HepG2 (cell line): ENCODE data around the gene RFX7. TPM values are rescaled to one million over a fixed set of nuclear protein-coding genes. Genes with fewer than 3 reads are reported as not detected.

Source experiments
- ATAC-seq: fragments of 200-7000 bp; cut with Tn5 transposase; 3 replicates; pipeline ENCODE4 v1.9.1; 2020; ENCODE audit warnings: mild to moderate bottlenecking, moderate library complexity
- BruUV-seq: library from RNA; stranded (reverse); fragments of 400-500 nt; replicated peaks from 2 replicates; lab custom pipeline; 2021; lab: Mats Ljungman, UMichigan
- CTCF ChIA-PET: fragments of 300-600 bp; formaldehyde crosslinking; extraction: SDS; loops from one replicate; lab custom pipeline; 2021; ENCODE audit warnings: low total read pairs, inconsistent platforms, low intra/inter-chr PET ratio; lab: Yijun Ruan, JAX
- POLR2A ChIA-PET: fragments of 350-600 bp; sonication (Branson Sonifier 250); formaldehyde crosslinking; loops from one replicate; lab custom pipeline; 2020; ENCODE audit warnings: antibody characterized with exemption, inconsistent platforms; lab: Yijun Ruan, JAX
- DNase-seq: peaks from one replicate; pipeline ENCODE4 v3.0.0-alpha.2; 2015; ENCODE audit warnings: low spot score
- FAIRE-seq: peaks from 3 replicates; lab custom pipeline; 2011; peaks lifted over from hg19 to GRCh38; lab: Jason Lieb, UNC
- H2AFZ ChIP-seq: one replicate; pipeline ENCODE4 v1.6.1; 2011; ENCODE audit warnings: low read length, inconsistent platforms
- H3K27ac ChIP-seq: fragments of 300-600 bp; 3 replicates; pipeline ENCODE4 v1.8.0; 2011; ENCODE audit warnings: mixed run types, mild to moderate bottlenecking, mixed read lengths, low read length, inconsistent platforms; ENCODE audit not compliant: insufficient read depth; ENCODE audit errors: extremely low read length
- H3K27me3 ChIP-seq, 2 experiments: fragments of 200-600 bp in 1 of 2; 2 replicates in 1 of 2; 3 replicates in 1 of 2; pipeline versions ENCODE4 v1.6.0 to v1.8.0; 2011; ENCODE audit warnings: low read length in 2 of 2, mild to moderate bottlenecking in 2 of 2, moderate library complexity in 2 of 2, inconsistent platforms in 1 of 2; ENCODE audit not compliant: insufficient read depth in 2 of 2, control insufficient read depth in 1 of 2
- H3K36me3 ChIP-seq, 2 experiments: fragments of 200-600 bp in 1 of 2; replicated peaks in 1 of 2; 2 replicates in 1 of 2; 3 replicates in 1 of 2; pipeline versions ENCODE4 v1.5.1 to v1.8.0; 2011; ENCODE audit warnings: low read length in 2 of 2, inconsistent platforms in 1 of 2; ENCODE audit not compliant: insufficient read depth in 2 of 2, control insufficient read depth in 1 of 2
- H3K4me1 ChIP-seq: 2 replicates; pipeline ENCODE4 v1.5.1; 2012; ENCODE audit warnings: low read length, inconsistent platforms; ENCODE audit not compliant: insufficient read depth
- H3K4me2 ChIP-seq: 2 replicates; pipeline ENCODE4 v1.6.0; 2011; ENCODE audit warnings: low read depth, low read length, inconsistent platforms
- H3K4me3 ChIP-seq, 3 experiments: fragments of 200-600 bp in 1 of 3; sonication (generic), shearing (Covaris generic) in 1 of 3; replicated peaks in 1 of 3; 2 replicates each; pipeline ENCODE4 v1.5.1; 2011 to 2016; ENCODE audit warnings: low read length in 3 of 3, inconsistent platforms in 2 of 3, low read depth in 2 of 3, mild to moderate bottlenecking in 2 of 3, control low read depth in 1 of 3, mixed read lengths in 1 of 3; ENCODE audit not compliant: insufficient read depth in 1 of 3
- H3K79me2 ChIP-seq: one replicate; pipeline ENCODE4 v1.6.1; 2011; ENCODE audit warnings: low read length, inconsistent platforms; ENCODE audit not compliant: insufficient read depth
- H3K9ac ChIP-seq: 2 replicates; pipeline ENCODE4 v1.6.0; 2011; ENCODE audit warnings: mild to moderate bottlenecking, low read depth, low read length, inconsistent platforms; ENCODE audit not compliant: insufficient read depth
- H3K9me3 ChIP-seq: 2 replicates; pipeline ENCODE4 v1.5.1; 2012; ENCODE audit warnings: mild to moderate bottlenecking, low read length
- H4K20me1 ChIP-seq: 2 replicates; pipeline ENCODE4 v1.6.0; 2011; ENCODE audit warnings: inconsistent platforms, mild to moderate bottlenecking, low read length, moderate library complexity; ENCODE audit not compliant: insufficient read depth
- ATF7 ChIP-seq, 2 experiments: fragments of 450-650 bp in 1 of 2; sonication (generic) in 1 of 2; formaldehyde crosslinking in 1 of 2; IDR thresholded peaks; 2 replicates each; pipeline versions ENCODE4 v1.4.0 to v1.6.1; 2016 to 2020; ENCODE audit warnings: antibody characterized with exemption in 1 of 2, mild to moderate bottlenecking in 1 of 2, missing genetic modification reagents in 1 of 2
- DDIT3 ChIP-seq: sonication (generic); formaldehyde crosslinking; IDR thresholded peaks from 2 replicates; pipeline ENCODE4 v1.4.0; 2020; ENCODE audit warnings: mild to moderate bottlenecking, missing genetic modification reagents
- FOXC1 ChIP-seq: sonication (generic); formaldehyde crosslinking; IDR thresholded peaks from 2 replicates; pipeline ENCODE4 v1.8.0; 2022; ENCODE audit warnings: mild to moderate bottlenecking, missing genetic modification reagents, borderline replicate concordance
- HNF1A ChIP-seq, 2 experiments: sonication (generic) in 1 of 2; formaldehyde crosslinking in 1 of 2; IDR thresholded peaks; 2 replicates each; pipeline versions ENCODE4 v1.4.0 to v1.6.1; 2016 to 2020; ENCODE audit warnings: borderline replicate concordance in 1 of 2, low read depth in 1 of 2, mild to moderate bottlenecking in 1 of 2, missing genetic modification reagents in 1 of 2
- HNRNPL ChIP-seq: fragments of 200-400 bp; formaldehyde crosslinking; IDR thresholded peaks from 2 replicates; pipeline ENCODE4 v1.6.1; 2017; ENCODE audit warnings: mild to moderate bottlenecking, low read depth, low read length
- IRF9 ChIP-seq: sonication (generic); formaldehyde crosslinking; IDR thresholded peaks from 2 replicates; pipeline ENCODE4 v1.8.0; 2022; ENCODE audit warnings: missing genetic modification reagents, mild to moderate bottlenecking, borderline replicate concordance
- ZNF136 ChIP-seq: sonication (generic); formaldehyde crosslinking; IDR thresholded peaks from 2 replicates; pipeline ENCODE4 v1.8.1; 2022; ENCODE audit warnings: low read depth, mild to moderate bottlenecking, moderate library complexity, missing genetic modification reagents
- ZNF367 ChIP-seq: sonication (generic); formaldehyde crosslinking; IDR thresholded peaks from 2 replicates; pipeline ENCODE4 v1.4.0; 2020; ENCODE audit warnings: missing genetic modification reagents, borderline replicate concordance
- ZSCAN9 ChIP-seq: IDR thresholded peaks from 2 replicates; pipeline ENCODE4 v1.6.1; 2016; ENCODE audit warnings: borderline replicate concordance
- WGBS: methylation state at CpG from one replicate; pipeline ENCODE4 v1.1.6; 2017; ENCODE audit warnings: low lambda C conversion rate; 5-methylcytosine and 5-hydroxymethylcytosine counted together
- in situ Hi-C: cut with HindIII; loops from 2 replicates; pipeline ENCODE4 v1.10.0; 2017; ENCODE audit warnings: low pct_unique_long_range_greater_than_20kb; ENCODE audit not compliant: extremely low pct_ligation_motif_present
- intact Hi-C: fragments of 100-400 bp; cut with micrococcal nuclease; formaldehyde crosslinking; loops from one replicate; pipeline ENCODE4 v1.10.0; 2022; ENCODE audit not compliant: unreplicated experiment
- polyA plus RNA-seq, 8 experiments: library from polyadenylated mRNA; depleted of rRNA in 3 of 8; stranded (reverse) in 7 of 8; unstranded in 1 of 8; fragments of >200 nt; fragmentation: Illumina TruSeq in 4 of 8; extraction: Trizol in 4 of 8; gene quantifications; 2 replicates each; pipeline versions ENCODE4 v1.2.1 to v1.2.3, GENCODE V29; 2011 to 2016; ENCODE audit warnings: low read depth in 4 of 8, missing spikeins in 1 of 8, mixed read lengths in 1 of 8; ENCODE audit not compliant: insufficient read depth in 1 of 8
- total RNA-seq, 5 experiments: library from RNA; depleted of rRNA; stranded (reverse); fragments of >200 nt; fragmentation: Illumina TruSeq; extraction: Trizol; gene quantifications; 2 replicates each; pipeline ENCODE4 v1.2.3, GENCODE V29; 2016; ENCODE audit warnings: low read depth in 1 of 5

The RFX7 gene
- total and polyA plus RNA-seq, 2 of the 13 experiments (the other 11 are each of a cell fraction or from before 2014, with no cell fraction given), result 8.5 to 10.4 TPM

GRCh38 chr15:56094171-56094570, 149.5 kb downstream of the RFX7 start:
- 98% methylated on average over 4 of the region's 5 CpGs for WGBS
- no peak overlapping the region for H3K4me3 ChIP-seq
- no peaks in the 10 kb centered on the region for H3K27me3 ChIP-seq
- BruUV-seq, result no TSS peak
- no peak overlapping the region for H3K9ac ChIP-seq
- no peak overlapping the region for H3K27ac ChIP-seq
- H3K36me3 ChIP-seq, result peaks cover 22 to 54% of the 10 kb centered on the region in 2 experiments
- FAIRE-seq (no peak), ATAC-seq (no peak), DNase-seq (no peak)
- H3K4me1 ChIP-seq, result no peaks in the 10 kb centered on the region
- no peak overlapping the region for H2AFZ ChIP-seq
- no peaks in the 10 kb centered on the region for H3K79me2 ChIP-seq
- H4K20me1 ChIP-seq, result no peaks in the 10 kb centered on the region; the same call in 1 of the 2 replicates
- in situ Hi-C loops (no loop called here), intact Hi-C loops (no loop called here)
- TF ChIP-seq ZSCAN9 (CRISPR knock-in tag) (no peak), ZNF136 (no peak), ZNF367 (no peak), FOXC1 (no peak), IRF9 (CRISPR knock-in tag) (no peak)
- H3K4me2 ChIP-seq, result no peak overlapping the region
- CTCF ChIA-PET, result no interaction called here
- H3K9me3 ChIP-seq, result no peaks in the 10 kb centered on the region
- POLR2A ChIA-PET, result no interaction called here

GRCh38 chr15:56088389-56088788, 155.3 kb downstream of the RFX7 start:
- Histone ChIP-seq H3K4me2 (no peak overlapping the region), H3K4me3 (no peak overlapping the region), H2AFZ (no peak overlapping the region), H4K20me1 (no peaks in the 10 kb centered on the region; the same call in 1 of the 2 replicates), H3K79me2 (no peaks in the 10 kb centered on the region), H3K27ac (no peak overlapping the region), H3K9ac (no peak overlapping the region), H3K36me3 (peaks cover 3% of the 10 kb centered on the region in 2 experiments), H3K4me1 (no peaks in the 10 kb centered on the region), H3K27me3 (no peaks in the 10 kb centered on the region), H3K9me3 (no peaks in the 10 kb centered on the region)
- BruUV-seq, result no TSS peak
- ChIA-PET CTCF (no interaction called here), POLR2A (no interaction called here)
- in situ Hi-C loops, result no loop called here
- ATAC-seq (no peak), DNase-seq (no peak), FAIRE-seq (no peak)
- intact Hi-C loops, result no loop called here
- TF ChIP-seq HNF1A (IDR thresholded peaks at IDR 0.05; ENCODE audit: low read depth) (no peak), HNF1A (CRISPR knock-in tag; IDR thresholded peaks at IDR 0.05; ENCODE audit: borderline replicate concordance) (no peak), ATF7 (IDR thresholded peaks at IDR 0.05) (peak; percentile 32; the same call in 1 of the 2 replicates), ATF7 (CRISPR knock-in tag; IDR thresholded peaks at IDR 0.05) (no peak), HNRNPL (no peak), DDIT3 (CRISPR knock-in tag) (no peak)
